IMR-90 (cell line): ENCODE data around the gene FNDC11. TPM values are rescaled to one million over a fixed set of nuclear protein-coding genes. Genes with fewer than 3 reads are reported as not detected.

Source experiments
- ATAC-seq: fragments of 200-7000 bp; cut with Tn5 transposase; 2 replicates; pipeline ENCODE4 v1.9.1; 2020; ENCODE audit warnings: low read depth, mild to moderate bottlenecking, moderate library complexity
- BruUV-seq: library from RNA; stranded (reverse); fragments of 400-500 nt; replicated peaks from 2 replicates; lab custom pipeline; 2021; lab: Mats Ljungman, UMichigan
- CTCF ChIA-PET: fragments of 300-600 bp; formaldehyde crosslinking; extraction: SDS; loops from one replicate; lab custom pipeline; 2021; ENCODE audit warnings: antibody characterized with exemption; lab: Yijun Ruan, JAX
- POLR2A ChIA-PET: fragments of 300-600 bp; sonication (Branson Sonifier 250); formaldehyde crosslinking; loops from one replicate; lab custom pipeline; 2022; ENCODE audit warnings: antibody characterized with exemption; ENCODE audit not compliant: unreplicated experiment; lab: Charles Lee
- DNase-seq: peaks from one replicate; pipeline ENCODE4 v3.0.0; 2013
- H2AFZ ChIP-seq: replicated peaks from 2 replicates; pipeline ENCODE3; 2013; ENCODE audit warnings: low read length, mild to moderate bottlenecking; ENCODE audit not compliant: poor library complexity
- H2AK5ac ChIP-seq: 2 replicates; pipeline ENCODE4 v1.6.1; 2013; ENCODE audit warnings: low read depth, low read length, inconsistent platforms
- H2AK9ac ChIP-seq: replicated peaks from 2 replicates; pipeline ENCODE3; 2013; ENCODE audit warnings: mild to moderate bottlenecking, low read depth, low read length, moderate library complexity; ENCODE audit not compliant: poor library complexity
- H2BK120ac ChIP-seq: 2 replicates; pipeline ENCODE4 v1.6.1; 2013; ENCODE audit warnings: low read depth, low read length, inconsistent platforms
- H2BK15ac ChIP-seq: 3 replicates; pipeline ENCODE4 v1.6.1; 2013; ENCODE audit warnings: low read depth, low read length, inconsistent platforms
- H2BK20ac ChIP-seq: 2 replicates; pipeline ENCODE4 v1.6.1; 2013; ENCODE audit warnings: low read depth, mild to moderate bottlenecking, inconsistent platforms, low read length, moderate library complexity
- H2BK5ac ChIP-seq: 2 replicates; pipeline ENCODE4 v1.6.1; 2013; ENCODE audit warnings: mild to moderate bottlenecking, low read depth, low read length, inconsistent platforms; ENCODE audit not compliant: poor library complexity, severe bottlenecking
- H3K14ac ChIP-seq: replicated peaks from 2 replicates; pipeline ENCODE4 v1.6.1; 2013; ENCODE audit warnings: low read depth, low read length, inconsistent platforms
- H3K18ac ChIP-seq: 2 replicates; pipeline ENCODE4 v1.6.1; 2013; ENCODE audit warnings: low read depth, low read length, control low read depth
- H3K23ac ChIP-seq: 2 replicates; pipeline ENCODE4 v1.6.1; 2013; ENCODE audit warnings: low read depth, low read length, inconsistent platforms
- H3K27ac ChIP-seq: 2 replicates; pipeline ENCODE4 v1.5.1; 2013; ENCODE audit warnings: mild to moderate bottlenecking, control low read depth, low read length; ENCODE audit not compliant: insufficient read depth
- H3K27me3 ChIP-seq: 2 replicates; pipeline ENCODE4 v1.6.1; 2013; ENCODE audit warnings: low read length; ENCODE audit not compliant: control insufficient read depth, insufficient read depth
- H3K36me3 ChIP-seq: 2 replicates; pipeline ENCODE4 v1.6.1; 2013; ENCODE audit warnings: low read length, mixed read lengths; ENCODE audit not compliant: control insufficient read depth, insufficient read depth
- H3K4ac ChIP-seq: 2 replicates; pipeline ENCODE4 v1.6.1; 2013; ENCODE audit warnings: low read depth, low read length, inconsistent platforms
- H3K4me1 ChIP-seq: 2 replicates; pipeline ENCODE4 v1.6.1; 2013; ENCODE audit warnings: low read length, mixed read lengths; ENCODE audit not compliant: control insufficient read depth, insufficient read depth
- H3K4me2 ChIP-seq: 2 replicates; pipeline ENCODE4 v1.6.1; 2013; ENCODE audit warnings: low read depth, mild to moderate bottlenecking, control low read depth, low read length, moderate library complexity
- H3K4me3 ChIP-seq: 2 replicates; pipeline ENCODE4 v1.5.1; 2013; ENCODE audit warnings: low read depth, mild to moderate bottlenecking, control low read depth, low read length, moderate library complexity; ENCODE audit not compliant: insufficient read depth
- H3K56ac ChIP-seq: 2 replicates; pipeline ENCODE4 v1.6.1; 2013; ENCODE audit warnings: low read length, inconsistent platforms; ENCODE audit not compliant: insufficient read depth; ENCODE audit errors: extremely low read depth
- H3K79me1 ChIP-seq, 2 experiments: 2 replicates each; pipeline ENCODE4 v1.6.1; 2013; ENCODE audit warnings: low read length in 2 of 2, inconsistent platforms in 1 of 2, low read depth in 1 of 2
- H3K9ac ChIP-seq: 2 replicates; pipeline ENCODE4 v1.6.1; 2013; ENCODE audit warnings: low read depth, low read length, control low read depth
- H3K9me1 ChIP-seq: 2 replicates; pipeline ENCODE4 v1.6.1; 2013; ENCODE audit warnings: low read length, inconsistent platforms; ENCODE audit not compliant: insufficient read depth
- H3K9me3 ChIP-seq: 2 replicates; pipeline ENCODE4 v1.6.1; 2013; ENCODE audit warnings: low read length; ENCODE audit not compliant: control insufficient read depth, insufficient read depth
- H4K20me1 ChIP-seq: 2 replicates; pipeline ENCODE4 v1.6.1; 2013; ENCODE audit warnings: low read length, inconsistent platforms; ENCODE audit not compliant: insufficient read depth
- H4K5ac ChIP-seq: 2 replicates; pipeline ENCODE4 v1.6.1; 2013; ENCODE audit warnings: mild to moderate bottlenecking, low read depth, low read length, control low read depth
- H4K8ac ChIP-seq, 2 experiments: 2 replicates each; pipeline ENCODE4 v1.6.1; 2013; ENCODE audit warnings: low read depth in 2 of 2, low read length in 2 of 2, control low read depth in 1 of 2, inconsistent platforms in 1 of 2
- H4K91ac ChIP-seq: 2 replicates; pipeline ENCODE4 v1.6.1; 2013; ENCODE audit warnings: low read depth, low read length, inconsistent platforms; ENCODE audit not compliant: insufficient read depth
- CHD1 ChIP-seq: IDR thresholded peaks from 2 replicates; pipeline ENCODE4 v1.6.1; 2012; ENCODE audit warnings: low read depth, low read length, improper control_type of control experiment
- FOS ChIP-seq: fragments of 150-350 bp; IDR thresholded peaks from 2 replicates; pipeline ENCODE4 v1.6.1; 2016; ENCODE audit warnings: low read depth, low read length
- MAFK ChIP-seq: IDR thresholded peaks from 2 replicates; pipeline ENCODE4 v1.6.1; 2012; ENCODE audit warnings: low read depth, low read length, improper control_type of control experiment
- MAZ ChIP-seq: IDR thresholded peaks from 2 replicates; pipeline ENCODE4 v1.6.1; 2012; ENCODE audit warnings: low read depth, mild to moderate bottlenecking, low read length, improper control_type of control experiment, moderate library complexity, borderline replicate concordance
- MXI1 ChIP-seq: IDR thresholded peaks from 2 replicates; pipeline ENCODE4 v1.6.1; 2012; ENCODE audit warnings: low read depth, mild to moderate bottlenecking, low read length, moderate library complexity, borderline replicate concordance
- POLR2A ChIP-seq: IDR thresholded peaks from 2 replicates; pipeline ENCODE4 v1.6.1; 2012; ENCODE audit warnings: mild to moderate bottlenecking, low read depth, low read length
- RAD21 ChIP-seq: IDR thresholded peaks from 2 replicates; pipeline ENCODE4 v1.6.1; 2012; ENCODE audit warnings: low read length, improper control_type of control experiment
- SMC3 ChIP-seq: fragments of 150-350 bp; IDR thresholded peaks from 2 replicates; pipeline ENCODE4 v1.6.1; 2016; ENCODE audit warnings: low read depth, mild to moderate bottlenecking, antibody characterized with exemption, low read length, moderate library complexity
- WGBS, 2 experiments: methylation state at CpG; one replicate each; pipeline versions ENCODE4 v1.1.5 to v1.1.7; 2013; ENCODE audit warnings: missing lambda C conversion rate in 2 of 2; ENCODE audit not compliant: insufficient read length in 1 of 2; ENCODE audit errors: extremely low coverage in 2 of 2; 5-methylcytosine and 5-hydroxymethylcytosine counted together
- dilution Hi-C: fragments of 300-500 bp; cut with HindIII; formaldehyde crosslinking; loops from one replicate; pipeline ENCODE4 v1.14.3; 2018; ENCODE audit warnings: low sequenced_read_pairs; ENCODE audit not compliant: unreplicated experiment
- in situ Hi-C: fragments of 300-500 bp; cut with MboI; formaldehyde crosslinking; loops from 3 replicates; pipeline ENCODE4 v1.14.3; 2019; ENCODE audit warnings: low sequenced_read_pairs, inconsistent platforms, mixed read lengths
- intact Hi-C: fragments of 100-400 bp; cut with micrococcal nuclease; formaldehyde crosslinking; loops from 2 replicates; pipeline ENCODE4 v1.10.0; 2022
- polyA plus RNA-seq, 3 experiments: library from polyadenylated mRNA; depleted of rRNA; stranded (reverse); fragments of >200 nt; gene quantifications; 2 replicates each; pipeline ENCODE4 v1.2.3, GENCODE V29; 2012; ENCODE audit warnings: low replicate concordance in 1 of 3
- total RNA-seq: library from RNA; depleted of rRNA; stranded (reverse); fragments of >200 nt; gene quantifications from 2 replicates; pipeline ENCODE4 v1.2.3, GENCODE V29; 2012
- TF ChIP-seq, protein P1 (sequence below): conservative IDR thresholded peaks from 2 replicates; pipeline ENCODE4 v1.5.1; 2012; ENCODE audit warnings: mild to moderate bottlenecking, low read depth, low read length, improper control_type of control experiment
- TF ChIP-seq, protein P2 (sequence below): fragments of 150-350 bp; IDR thresholded peaks from 2 replicates; pipeline ENCODE4 v1.6.1; 2017; ENCODE audit warnings: mild to moderate bottlenecking, antibody characterized with exemption, low read length, low read depth

FNDC11 gene
- total and polyA plus RNA-seq, 2 of the 4 experiments (the other 2 are of a cell fraction) = 0.36 to 1.0 TPM

DNA sequence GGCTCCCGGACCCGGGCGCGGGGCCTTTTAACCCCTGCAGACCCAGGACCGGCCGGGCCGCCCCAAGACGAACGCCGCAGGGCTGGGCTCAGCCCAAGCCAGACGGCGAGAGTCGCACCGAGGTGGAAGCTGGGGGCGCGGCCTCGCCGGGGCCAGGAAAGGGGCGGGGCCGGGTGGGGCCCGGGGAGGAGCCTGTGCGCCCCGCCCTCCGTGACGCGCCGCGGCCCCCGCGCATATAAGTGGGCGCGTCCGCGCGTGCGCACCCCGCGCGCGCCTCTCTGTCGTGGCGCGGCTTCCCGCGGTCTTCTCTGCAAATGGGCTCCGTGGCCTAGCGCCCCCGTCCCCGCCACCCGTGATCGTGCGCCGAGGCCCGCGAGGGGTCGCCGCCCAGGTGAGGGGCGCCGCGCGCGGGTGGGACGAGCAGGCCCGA lies 33.4 kb upstream of the FNDC11 start, which contains the start of gene PPDPF:
Gene PPDPF, plus strand, starts transcription at position 262 of the 430 bp plus-strand sequence. CDS start 544 bp downstream, outside the sequence.
- intact Hi-C loops = no loop called here
- Histone ChIP-seq H3K27me3 (no peaks in the 10 kb centered on the region), H2AFZ (peak within 1 kb of the TSS; percentile 89), H3K9ac (peak within 1 kb of the TSS; percentile 89), H4K91ac (peak within 1 kb of the TSS; percentile 51), H3K27ac (peak within 1 kb of the TSS; percentile 90), H2AK9ac (peak within 1 kb of the TSS; percentile 96), H3K4me2 (peak within 1 kb of the TSS; percentile 86), H3K4me1 (peaks cover 13% of the 10 kb centered on the region), H2AK5ac (peak within 1 kb of the TSS; percentile 86), H3K4ac (peak within 1 kb of the TSS; percentile 75), H3K23ac (peak within 1 kb of the TSS; percentile 78), H3K56ac (peak within 1 kb of the TSS; percentile 23), H3K18ac (peak within 1 kb of the TSS; percentile 30; the same call in 1 of the 2 replicates), H3K9me3 (no peaks in the 10 kb centered on the region), H4K5ac (peak within 1 kb of the TSS; percentile 32), H3K79me1 (peaks cover 19 to 38% of the 10 kb centered on the region in 2 experiments), H4K20me1 (peaks cover 29% of the 10 kb centered on the region), H3K4me3 (peak within 1 kb of the TSS; percentile 97), H2BK20ac (no peak within 1 kb of the TSS), H3K36me3 (peaks cover 23% of the 10 kb centered on the region), H2BK120ac (peak within 1 kb of the TSS; percentile 63), H2BK5ac (peak within 1 kb of the TSS; percentile 88), H3K14ac (peak within 1 kb of the TSS; percentile 78), H2BK15ac (no peak within 1 kb of the TSS), H4K8ac (peak within 1 kb of the TSS; percentile 46 to 78; a peak in 3 of 4 replicates), H3K9me1 (peaks cover 11% of the 10 kb centered on the region; the same call in 1 of the 2 replicates)
- ChIA-PET POLR2A (interaction anchor here (0.6 to 1.1 kb wide), 6 partner anchors 23 to 233 kb away, joined by 3 to 7 read pairs (median 4); no protein-coding TSS in a partner anchor), CTCF (interaction anchor here (1.6 kb wide), 1 partner anchor 25 kb away, joined by 4 read pairs; no protein-coding TSS in a partner anchor)
- TF ChIP-seq POLR2A = peak; percentile 95
- TF ChIP-seq SMC3 = no peak
- TF ChIP-seq FOS = no peak
- peak; percentile 84; the same call in 1 of the 2 replicates for TF ChIP-seq MAZ
- no peak for TF ChIP-seq CHD1
- TF ChIP-seq RAD21 = no peak
- TF ChIP-seq, protein P1, sequence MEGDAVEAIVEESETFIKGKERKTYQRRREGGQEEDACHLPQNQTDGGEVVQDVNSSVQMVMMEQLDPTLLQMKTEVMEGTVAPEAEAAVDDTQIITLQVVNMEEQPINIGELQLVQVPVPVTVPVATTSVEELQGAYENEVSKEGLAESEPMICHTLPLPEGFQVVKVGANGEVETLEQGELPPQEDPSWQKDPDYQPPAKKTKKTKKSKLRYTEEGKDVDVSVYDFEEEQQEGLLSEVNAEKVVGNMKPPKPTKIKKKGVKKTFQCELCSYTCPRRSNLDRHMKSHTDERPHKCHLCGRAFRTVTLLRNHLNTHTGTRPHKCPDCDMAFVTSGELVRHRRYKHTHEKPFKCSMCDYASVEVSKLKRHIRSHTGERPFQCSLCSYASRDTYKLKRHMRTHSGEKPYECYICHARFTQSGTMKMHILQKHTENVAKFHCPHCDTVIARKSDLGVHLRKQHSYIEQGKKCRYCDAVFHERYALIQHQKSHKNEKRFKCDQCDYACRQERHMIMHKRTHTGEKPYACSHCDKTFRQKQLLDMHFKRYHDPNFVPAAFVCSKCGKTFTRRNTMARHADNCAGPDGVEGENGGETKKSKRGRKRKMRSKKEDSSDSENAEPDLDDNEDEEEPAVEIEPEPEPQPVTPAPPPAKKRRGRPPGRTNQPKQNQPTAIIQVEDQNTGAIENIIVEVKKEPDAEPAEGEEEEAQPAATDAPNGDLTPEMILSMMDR = no peak
- no peak for TF ChIP-seq MXI1
- no peak for TF ChIP-seq MAFK
- TF ChIP-seq, protein P2, sequence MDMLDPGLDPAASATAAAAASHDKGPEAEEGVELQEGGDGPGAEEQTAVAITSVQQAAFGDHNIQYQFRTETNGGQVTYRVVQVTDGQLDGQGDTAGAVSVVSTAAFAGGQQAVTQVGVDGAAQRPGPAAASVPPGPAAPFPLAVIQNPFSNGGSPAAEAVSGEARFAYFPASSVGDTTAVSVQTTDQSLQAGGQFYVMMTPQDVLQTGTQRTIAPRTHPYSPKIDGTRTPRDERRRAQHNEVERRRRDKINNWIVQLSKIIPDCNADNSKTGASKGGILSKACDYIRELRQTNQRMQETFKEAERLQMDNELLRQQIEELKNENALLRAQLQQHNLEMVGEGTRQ = no peak
- DNase-seq (peak; percentile 72), ATAC-seq (peak; percentile 85)
- BruUV-seq = no TSS peak
- 1% methylated on average over 54 of the region's 64 CpGs; no CpG with 5 or more reads in 1 of the 2 experiments for WGBS, 2 experiments
- dilution Hi-C loops = no loop called here
- in situ Hi-C loops = no loop called here
